HG03280 (cell line): ENCODE measurements around the gene FAM167B.
"Not testable (repeated sequence)": the region's sequence is repeated elsewhere in the genome, so short reads cannot be mapped to it uniquely, and the experiment has no call there.

ENCODE experiments used
- ATAC-seq: cut with Tn5 transposase; IDR thresholded peaks from one replicate; pipeline ENCODE4 v1.9.1; 2021; ENCODE audit warnings: mild to moderate bottlenecking, moderate library complexity; ENCODE audit not compliant: unreplicated experiment

FAM167B gene

GRCh38 chr1:32255072-32256071 lies 8.3 kb downstream of the FAM167B start:
- no peak for ATAC-seq

- ATAC-seq, result no peak
Observed at GRCh38 chr1:32256473-32257226, 9.6 kb downstream of the FAM167B start.

- ATAC-seq, result no peak
Observed at GRCh38 chr1:32257227-32257508, 10.1 kb downstream of the FAM167B start.

- not testable (repeated sequence) for ATAC-seq
Observed at GRCh38 chr1:32263236-32263593, 16.2 kb downstream of the FAM167B start.

GRCh38 chr1:32263744-32264143 lies 16.7 kb downstream of the FAM167B start:
- no peak for ATAC-seq

GRCh38 chr1:32265846-32266245 lies 18.8 kb downstream of the FAM167B start:
- ATAC-seq, result no peak

GRCh38 chr1:32266921-32267591 lies 20.0 kb downstream of the FAM167B start:
- no peak for ATAC-seq

GRCh38 chr1:32269744-32270143 lies 22.7 kb downstream of the FAM167B start:
- ATAC-seq, result no peak

GRCh38 chr1:32272557-32273390 lies 25.8 kb downstream of the FAM167B start:
- no peak for ATAC-seq

- no peak for ATAC-seq
Observed at GRCh38 chr1:32273391-32274208, 26.6 kb downstream of the FAM167B start.

GRCh38 chr1:32274646-32275340 lies 27.8 kb downstream of the FAM167B start:
- no peak for ATAC-seq

GRCh38 chr1:32275424-32275823 lies 28.4 kb downstream of the FAM167B start:
- ATAC-seq, result no peak

- ATAC-seq, result no peak
Observed at GRCh38 chr1:32276032-32276782, 29.2 kb downstream of the FAM167B start.

- ATAC-seq, result not testable (repeated sequence)
Observed at GRCh38 chr1:32284777-32285176, 37.8 kb downstream of the FAM167B start.

GRCh38 chr1:32285658-32286057 lies 38.6 kb downstream of the FAM167B start:
- no peak for ATAC-seq

- ATAC-seq, result no peak
Observed at GRCh38 chr1:32286763-32287162, 39.7 kb downstream of the FAM167B start.

- no peak for ATAC-seq
Observed at GRCh38 chr1:32289256-32289655, 42.2 kb downstream of the FAM167B start.

- no peak for ATAC-seq
Observed at GRCh38 chr1:32291145-32291707, 44.2 kb downstream of the FAM167B start.
